K562 (cell line): ENCODE data around the gene COA3. TPM values are rescaled to one million over a fixed set of nuclear protein-coding genes. Genes with fewer than 3 reads are reported as not detected.

Experiments
- CHD1 ChIP-seq: fragments of 200-600 bp; sonication (generic); IDR thresholded peaks from one replicate; pipeline ENCODE4 v1.6.1; 2012; ENCODE audit warnings: mild to moderate bottlenecking, moderate library complexity, low read length, inconsistent platforms
- GTF2B ChIP-seq: IDR thresholded peaks from 2 replicates; pipeline ENCODE4 v1.6.1; 2011; ENCODE audit not compliant: insufficient read length; ENCODE audit errors: extremely low read depth
- HDAC2 ChIP-seq: fragments of 450-650 bp; IDR thresholded peaks from 2 replicates; pipeline ENCODE4 v1.6.1; 2016; ENCODE audit warnings: mild to moderate bottlenecking
- MGA ChIP-seq: fragments of 450-650 bp; IDR thresholded peaks from 2 replicates; pipeline ENCODE4 v1.6.1; 2016; ENCODE audit warnings: mild to moderate bottlenecking, moderate library complexity
- NEUROD1 ChIP-seq: fragments of 150-350 bp; IDR thresholded peaks from 2 replicates; pipeline ENCODE4 v1.6.1; 2014; ENCODE audit warnings: borderline replicate concordance, low read length, low read depth; ENCODE audit not compliant: partially characterized antibody
- PHF8 ChIP-seq: fragments of 200-600 bp; sonication (generic); IDR thresholded peaks from 2 replicates; pipeline ENCODE4 v1.6.1; 2012; ENCODE audit warnings: mixed run types, mild to moderate bottlenecking, inconsistent platforms, low read length, moderate library complexity, borderline replicate concordance
- POLR2B ChIP-seq: fragments of 450-650 bp; IDR thresholded peaks from 2 replicates; pipeline ENCODE4 v1.6.1; 2018; ENCODE audit warnings: low read depth; ENCODE audit not compliant: partially characterized antibody
- RBFOX2 ChIP-seq: fragments of 200-400 bp; formaldehyde crosslinking; IDR thresholded peaks from 2 replicates; pipeline ENCODE4 v1.6.1; 2017; ENCODE audit warnings: low read depth, mild to moderate bottlenecking, low read length, moderate library complexity
- SOX6 ChIP-seq: fragments of 450-650 bp; IDR thresholded peaks from 2 replicates; pipeline ENCODE4 v1.6.1; 2014; ENCODE audit warnings: mild to moderate bottlenecking
- TAF15 ChIP-seq: fragments of 200-400 bp; formaldehyde crosslinking; IDR thresholded peaks from 2 replicates; pipeline ENCODE4 v1.6.1; 2017; ENCODE audit warnings: mild to moderate bottlenecking, low read depth, low read length, moderate library complexity
- TRIM24 ChIP-seq, 2 experiments: fragments of 450-650 bp; IDR thresholded peaks; 2 replicates each; pipeline ENCODE4 v1.6.1; 2016
- U2AF2 ChIP-seq: fragments of 200-400 bp; formaldehyde crosslinking; optimal IDR thresholded peaks from 2 replicates; pipeline ENCODE3; 2017; ENCODE audit warnings: low read depth, mild to moderate bottlenecking, low read length
- ZBED1 ChIP-seq: IDR thresholded peaks from 2 replicates; pipeline ENCODE4 v1.6.1; 2014
- ZC3H11A ChIP-seq: IDR thresholded peaks from 2 replicates; pipeline ENCODE4 v1.6.1; 2012; ENCODE audit warnings: low read depth, low read length, improper control_type of control experiment
- ZNF175 ChIP-seq: fragments of 200-800 bp; sonication (Bioruptor generic); IDR thresholded peaks from 2 replicates; pipeline ENCODE4 v1.6.1; 2016; ENCODE audit warnings: low read depth, mild to moderate bottlenecking, missing genetic modification characterization, missing compliant biosample characterization
- polyA plus RNA-seq, 8 experiments: library from polyadenylated mRNA; depleted of rRNA in 4 of 8; stranded (reverse) in 5 of 8; unstranded in 3 of 8; fragments of >200 nt; fragmentation: Nextera tagmentation in 2 of 8; fragmentation: Illumina TruSeq in 1 of 8; extraction: Ambion mirVana in 2 of 8; extraction: Trizol in 1 of 8; gene quantifications; 2 replicates each; pipeline versions ENCODE4 v1.2.1 to v1.2.3, GENCODE V29; 2011 to 2014; ENCODE audit warnings: inconsistent platforms in 1 of 8, missing spikeins in 1 of 8
- total RNA-seq, 7 experiments: library from RNA; depleted of rRNA in 6 of 7; stranded (reverse); fragments of >200 nt in 6 of 7; fragmentation: Illumina TruSeq in 2 of 7; extraction: Trizol in 2 of 7; gene quantifications; 2 replicates each; pipeline versions ENCODE4 v1.2.1 to v1.2.3, GENCODE V29; 2011 to 2021; ENCODE audit warnings: low replicate concordance in 1 of 7

The COA3 gene
- total and polyA plus RNA-seq, 9 of the 15 experiments (the other 6 are each of a cell fraction or from before 2014, with no cell fraction given), result 49.6 to 153 (median 61.4) TPM

GRCh38 chr17:42773290-42774035 lies 25.0 kb downstream of the COA3 start, which contains the start of gene VPS25 (continued):
- TF ChIP-seq CHD1 (peak; percentile 71), RBFOX2 (peak; percentile 83), TAF15 (no peak), MGA (no peak), ZBED1 (peak; percentile 82), ZNF175 (peak; percentile 54; the same call in 1 of the 2 replicates), ZC3H11A (peak; percentile 99), TRIM24 (IDR thresholded peaks at IDR 0.05) (peak in 1 of 2 experiments; percentile 99; a peak in 2 of 4 replicates), PHF8 (peak; percentile 91), POLR2B (peak; percentile 93), NEUROD1 (peak; percentile 62), U2AF2 (no peak), SOX6 (peak; percentile 66; the same call in 1 of the 2 replicates), GTF2B (peak; percentile 29), HDAC2 (0 out of 2 replicates have a peak, but pooled peaks have one; percentile 39)
